Measurements from ENCODE around the gene PLPP6. TPM values are rescaled to one million over a fixed set of nuclear protein-coding genes. Genes with fewer than 3 reads are reported as not detected.

Gene PLPP6
- total and polyA plus RNA-seq, 2 of the 8 experiments (the other 6 are each of a cell fraction or from before 2014, with no cell fraction given): 11.8 to 13.3 TPM

- TF ChIP-seq GABPA (IDR thresholded peaks at IDR 0.05; ENCODE audit: borderline replicate concordance, insufficient read depth, low read length) (no peak), ATF3 (IDR thresholded peaks at IDR 0.05; ENCODE audit: insufficient read depth, low read depth, low read length) (no peak)
Measured at GRCh38 chr9:4654084-4654483, 8.0 kb upstream of the PLPP6 start (continued).

Data from H1 (cell line).